ENCODE results near the gene CASP8.

CASP8 gene

DNA sequence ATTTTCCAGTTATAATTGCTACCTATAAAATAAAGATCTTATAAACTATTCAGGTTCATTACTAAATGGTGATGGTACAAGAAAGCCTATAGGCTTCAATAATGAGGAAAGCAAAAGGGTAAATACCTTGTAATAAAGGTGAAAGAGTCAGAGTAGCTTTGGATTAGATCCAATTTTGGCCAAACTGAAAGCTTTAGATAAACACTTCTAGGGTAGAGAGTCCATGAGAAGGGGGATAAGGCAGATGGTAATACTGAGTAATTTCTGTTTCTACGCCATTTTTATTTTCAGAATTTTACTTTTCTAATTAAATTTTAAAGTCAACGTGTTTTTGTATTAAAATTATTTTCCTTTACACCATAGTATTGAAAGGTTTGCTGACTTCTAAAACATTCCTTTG, 9.4 kb downstream of the CASP8 start:
- no peak overlapping the region for H3K4me3 ChIP-seq (replicated peaks; ENCODE audit: low read depth, low read length)
- no peak for TF ChIP-seq CTCF (IDR thresholded peaks at IDR 0.05; ENCODE audit: low read length, missing control alignments)
- DNase-seq (ENCODE audit: low read depth), result no peak

GRCh38 chr2:201270293-201271001, 10.1 kb downstream of the CASP8 start:
- no peak for TF ChIP-seq CTCF (IDR thresholded peaks at IDR 0.05; ENCODE audit: low read length, missing control alignments)
- DNase-seq (ENCODE audit: low read depth), result no peak
- no peak overlapping the region for H3K4me3 ChIP-seq (replicated peaks; ENCODE audit: low read depth, low read length)

GRCh38 chr2:201271917-201272316, 11.6 kb downstream of the CASP8 start:
- no peak for TF ChIP-seq CTCF (IDR thresholded peaks at IDR 0.05; ENCODE audit: low read length, missing control alignments)
- no peak overlapping the region for H3K4me3 ChIP-seq (replicated peaks; ENCODE audit: low read depth, low read length)
- DNase-seq (ENCODE audit: low read depth), result no peak

DNA sequence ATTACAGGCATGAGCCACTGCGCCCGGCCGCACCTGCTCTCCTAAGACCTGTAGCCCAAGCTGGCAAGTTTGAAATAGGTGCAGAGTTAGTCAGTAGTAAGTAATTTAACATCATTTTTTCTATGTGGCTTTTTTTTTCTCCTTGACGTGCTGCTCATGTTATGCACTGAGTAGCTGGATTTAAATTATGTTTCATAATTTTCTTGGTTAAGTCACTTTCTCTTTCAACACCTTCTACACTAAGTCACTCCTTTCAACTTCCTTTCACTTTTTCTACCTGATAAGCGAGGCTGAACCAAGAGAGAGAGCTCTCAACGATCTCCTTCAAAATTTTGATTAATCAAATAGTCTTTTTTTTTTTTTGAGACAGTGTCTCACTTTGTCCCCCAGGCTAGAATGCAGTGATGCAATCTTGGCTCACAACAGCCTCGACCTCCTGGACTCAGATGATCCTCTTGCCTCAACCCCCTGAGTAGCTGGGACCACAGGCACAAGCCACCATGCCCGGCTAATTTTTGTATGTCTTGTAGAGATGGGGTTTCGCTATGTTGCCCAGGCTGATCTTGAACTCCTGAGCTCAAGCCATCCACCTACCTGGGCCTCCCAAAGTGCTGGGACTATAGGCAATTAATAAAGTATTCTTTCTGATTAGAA, 13.1 kb downstream of the CASP8 start:
- DNase-seq (ENCODE audit: low read depth), result no peak
- no peak overlapping the region for H3K4me3 ChIP-seq (replicated peaks; ENCODE audit: low read depth, low read length)
- TF ChIP-seq CTCF (IDR thresholded peaks at IDR 0.05; ENCODE audit: low read length, missing control alignments), result no peak

DNA sequence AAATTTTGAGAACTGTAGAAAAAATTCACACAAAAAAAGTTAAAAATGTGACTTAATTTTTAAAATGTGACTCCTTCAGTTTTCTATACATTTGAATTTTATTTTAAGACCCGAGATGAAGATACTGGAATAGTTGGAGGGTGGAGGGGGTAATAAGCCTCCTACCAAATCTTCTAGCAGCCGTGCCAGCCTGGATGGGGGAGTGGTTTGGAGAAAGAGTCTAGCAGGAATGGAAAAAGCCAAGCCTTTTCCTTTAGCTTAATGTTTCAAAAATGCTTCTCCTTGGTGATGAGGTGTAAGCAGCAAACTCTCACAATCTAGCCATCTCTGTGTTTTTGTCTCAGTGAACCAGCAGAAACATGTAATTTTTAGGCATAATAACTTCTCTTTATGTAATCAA, 14.7 kb downstream of the CASP8 start:
- TF ChIP-seq CTCF (IDR thresholded peaks at IDR 0.05; ENCODE audit: low read length, missing control alignments), result no peak
- DNase-seq (ENCODE audit: low read depth), result no peak
- no peak overlapping the region for H3K4me3 ChIP-seq (replicated peaks; ENCODE audit: low read depth, low read length)

DNA sequence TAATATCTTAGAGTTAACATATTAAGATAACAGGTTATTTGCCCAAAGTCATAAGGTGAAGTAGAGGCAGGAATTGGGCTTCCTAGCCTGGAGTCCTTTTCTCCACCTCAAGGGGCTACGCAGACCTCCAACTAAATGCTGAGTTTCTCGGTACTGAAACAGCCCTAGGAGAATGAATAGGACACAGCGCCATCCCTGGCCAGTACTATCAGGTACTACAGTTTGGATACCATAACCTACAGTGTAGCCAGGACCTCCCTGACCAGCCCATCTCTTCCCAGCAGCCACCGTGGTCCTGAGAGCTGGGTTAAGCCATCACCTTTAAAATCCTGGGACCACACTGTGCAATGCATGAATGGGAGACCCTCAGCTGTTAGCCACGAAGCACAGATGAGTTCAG, 15.7 kb downstream of the CASP8 start:
- no peak overlapping the region for H3K4me3 ChIP-seq (replicated peaks; ENCODE audit: low read depth, low read length)
- DNase-seq (ENCODE audit: low read depth), result no peak
- peak; percentile 3 for TF ChIP-seq CTCF (IDR thresholded peaks at IDR 0.05; ENCODE audit: low read length, missing control alignments)

GRCh38 chr2:201276511-201276910, 16.2 kb downstream of the CASP8 start:
- TF ChIP-seq CTCF (IDR thresholded peaks at IDR 0.05; ENCODE audit: low read length, missing control alignments), result no peak
- no peak for DNase-seq (ENCODE audit: low read depth)
- H3K4me3 ChIP-seq (replicated peaks; ENCODE audit: low read depth, low read length), result no peak overlapping the region
